Activated gamma-delta T cell (primary cell): ENCODE results near the gene KCNQ2.

Source experiments
- DNase-seq: peaks from one replicate; lab custom pipeline; 2025; lab: John Stamatoyannopoulos, UW

The KCNQ2 gene

GRCh38 chr20:63434599-63435378, 37.7 kb downstream of the KCNQ2 start:
- no peak for DNase-seq

- DNase-seq = no peak
These were observed 38.5 kb downstream of the KCNQ2 start for GRCh38 chr20:63433756-63434531.

GRCh38 chr20:63433351-63433750, 39.1 kb downstream of the KCNQ2 start:
- no peak for DNase-seq

- no peak for DNase-seq
These were observed 39.7 kb downstream of the KCNQ2 start for GRCh38 chr20:63432577-63433325.

GRCh38 chr20:63431944-63432343, 40.5 kb downstream of the KCNQ2 start:
- DNase-seq = no peak

- DNase-seq = no peak
These were observed 41.6 kb downstream of the KCNQ2 start for GRCh38 chr20:63430891-63431290.

GRCh38 chr20:63429992-63430391, 42.5 kb downstream of the KCNQ2 start:
- no peak for DNase-seq

GRCh38 chr20:63428906-63429575, 43.4 kb downstream of the KCNQ2 start:
- no peak for DNase-seq

GRCh38 chr20:63427724-63428330, 44.6 kb downstream of the KCNQ2 start:
- no peak for DNase-seq

- no peak for DNase-seq
These were observed 45.2 kb downstream of the KCNQ2 start for GRCh38 chr20:63427206-63427605.

GRCh38 chr20:63425846-63426485, 46.5 kb downstream of the KCNQ2 start:
- DNase-seq = no peak

GRCh38 chr20:63424613-63425012, 47.8 kb downstream of the KCNQ2 start:
- no peak for DNase-seq

- DNase-seq = no peak
These were observed 48.7 kb downstream of the KCNQ2 start for GRCh38 chr20:63423751-63424150.

GRCh38 chr20:63422653-63423052, 49.8 kb downstream of the KCNQ2 start:
- no peak for DNase-seq

- no peak for DNase-seq
These were observed 50.5 kb downstream of the KCNQ2 start for GRCh38 chr20:63421913-63422312.

GRCh38 chr20:63421094-63421692, 51.3 kb downstream of the KCNQ2 start:
- DNase-seq = no peak

GRCh38 chr20:63420359-63421093, 51.9 kb downstream of the KCNQ2 start:
- no peak for DNase-seq

- no peak for DNase-seq
These were observed 53.2 kb downstream of the KCNQ2 start for GRCh38 chr20:63419299-63419698.

GRCh38 chr20:63418617-63419016, 53.8 kb downstream of the KCNQ2 start:
- no peak for DNase-seq

- no peak for DNase-seq
These were observed 54.7 kb downstream of the KCNQ2 start for GRCh38 chr20:63417738-63418120.
